Ishikawa (cell line): ENCODE data around the gene GAS6.

ENCODE experiments used
- CEBPB ChIP-seq: IDR thresholded peaks from 2 replicates; pipeline ENCODE4 v1.6.1; 2012
- CREB1 ChIP-seq: IDR thresholded peaks from 2 replicates; pipeline ENCODE4 v1.6.1; 2012; ENCODE audit warnings: low read depth
- EGR1 ChIP-seq: IDR thresholded peaks from 2 replicates; pipeline ENCODE4 v1.6.1; 2012
- EP300 ChIP-seq: IDR thresholded peaks from 2 replicates; pipeline ENCODE4 v1.6.1; 2012; ENCODE audit warnings: borderline replicate concordance
- FOXM1 ChIP-seq: IDR thresholded peaks from 2 replicates; pipeline ENCODE4 v1.6.1; 2012; ENCODE audit warnings: low read depth, borderline replicate concordance
- MAX ChIP-seq: IDR thresholded peaks from 2 replicates; pipeline ENCODE4 v1.6.1; 2012
- NFIC ChIP-seq: IDR thresholded peaks from 2 replicates; pipeline ENCODE4 v1.6.1; 2012
- RAD21 ChIP-seq: IDR thresholded peaks from 2 replicates; pipeline ENCODE4 v1.6.1; 2012; ENCODE audit warnings: low read depth
- REST ChIP-seq: IDR thresholded peaks from 2 replicates; pipeline ENCODE4 v1.6.1; 2012; ENCODE audit warnings: low read depth, mild to moderate bottlenecking
- TAF1 ChIP-seq: IDR thresholded peaks from 2 replicates; pipeline ENCODE4 v1.6.1; 2012; ENCODE audit warnings: low read depth, mild to moderate bottlenecking
- TCF12 ChIP-seq: IDR thresholded peaks from 2 replicates; pipeline ENCODE4 v1.6.1; 2012; ENCODE audit warnings: low read depth
- TEAD4 ChIP-seq: IDR thresholded peaks from 2 replicates; pipeline ENCODE4 v1.6.1; 2012
- USF1 ChIP-seq: IDR thresholded peaks from 2 replicates; pipeline ENCODE4 v1.6.1; 2012
- YY1 ChIP-seq: IDR thresholded peaks from 2 replicates; pipeline ENCODE4 v1.6.1; 2012; ENCODE audit warnings: low read depth
- ZBTB7A ChIP-seq: IDR thresholded peaks from 2 replicates; pipeline ENCODE4 v1.6.1; 2012; ENCODE audit warnings: low read depth

GAS6 gene

GRCh38 chr13:113883314-113883811 lies 19.5 kb upstream of the GAS6 start:
- no peak for TF ChIP-seq CREB1
- TF ChIP-seq REST = no peak
- TF ChIP-seq YY1 = no peak
- no peak for TF ChIP-seq NFIC
- no peak for TF ChIP-seq EP300
- no peak for TF ChIP-seq EGR1
- no peak for TF ChIP-seq TCF12
- TF ChIP-seq USF1 = no peak
- TF ChIP-seq RAD21 = no peak
- no peak for TF ChIP-seq TEAD4
- TF ChIP-seq MAX = no peak
- TF ChIP-seq TAF1 = no peak
- no peak for TF ChIP-seq FOXM1
- no peak for TF ChIP-seq ZBTB7A
- no peak for TF ChIP-seq CEBPB

GRCh38 chr13:113882716-113883115 lies 18.8 kb upstream of the GAS6 start:
- TF ChIP-seq EGR1 (no peak), REST (no peak), EP300 (no peak), CEBPB (no peak), ZBTB7A (no peak), NFIC (no peak), TAF1 (no peak), TEAD4 (no peak), TCF12 (no peak), RAD21 (no peak), FOXM1 (no peak), CREB1 (no peak), YY1 (no peak), USF1 (no peak), MAX (no peak)

- TF ChIP-seq EGR1 (no peak), CEBPB (no peak), MAX (no peak), NFIC (no peak), RAD21 (no peak), TCF12 (no peak), TEAD4 (no peak), YY1 (no peak), TAF1 (no peak), EP300 (no peak), REST (no peak), CREB1 (no peak), FOXM1 (no peak)
Observed at GRCh38 chr13:113882267-113882630, 18.4 kb upstream of the GAS6 start.

- no peak for TF ChIP-seq YY1
Observed at GRCh38 chr13:113881614-113882266, 17.9 kb upstream of the GAS6 start.
